Transverse colon (tissue), 3 donors: ENCODE measurements around the gene TIRAP.

Experiments used
- CTCF ChIP-seq, 5 experiments: fragments of 200-600 bp in 3 of 5; fragments of 450-650 bp in 2 of 5; sonication (generic) in 3 of 5; IDR thresholded peaks; 1 replicate in 2 of 5; 2 replicates in 3 of 5; pipeline ENCODE4 v1.5.1; 2016 to 2017; ENCODE audit warnings: antibody characterized with exemption in 5 of 5, inconsistent platforms in 3 of 5, mild to moderate bottlenecking in 2 of 5, moderate library complexity in 1 of 5
- EP300 ChIP-seq: sonication (generic); formaldehyde crosslinking; IDR thresholded peaks from one replicate; pipeline ENCODE4 v1.6.1; 2017; ENCODE audit warnings: antibody characterized with exemption, low read depth
- POLR2A ChIP-seq: fragments of 450-650 bp; IDR thresholded peaks from one replicate; pipeline ENCODE4 v1.6.1; 2016; ENCODE audit warnings: antibody characterized with exemption, mild to moderate bottlenecking, moderate library complexity

GRCh38 chr11:126279191-126279590, 3.7 kb upstream of the TIRAP start:
- no peak for TF ChIP-seq POLR2A
- no peak for TF ChIP-seq CTCF (IDR thresholded peaks at IDR 0.05)
- TF ChIP-seq EP300 = no peak
